ENCODE results near the gene JAG2.

- TF ChIP-seq MAX (CRISPR knock-in tag; IDR thresholded peaks at IDR 0.05) (no peak), RELA (CRISPR knock-in tag; IDR thresholded peaks at IDR 0.05; ENCODE audit: borderline replicate concordance) (no peak), ZNF671 (CRISPR knock-in tag; IDR thresholded peaks at IDR 0.05) (no peak), CTCF (IDR thresholded peaks at IDR 0.05) (no peak), SP1 (CRISPR knock-in tag; conservative IDR thresholded peaks at IDR 0.05) (no peak)
These were observed 3.9 kb upstream of the JAG2 start for GRCh38 chr14:105172476-105172875.

Data from WTC11 (cell line).